K562 (cell line): ENCODE data around the gene GPSM3. TPM values are rescaled to one million over a fixed set of nuclear protein-coding genes. Genes with fewer than 3 reads are reported as not detected.

Experiments used
- ATAC-seq: fragments of 200-7000 bp; cut with Tn5 transposase; 3 replicates; pipeline ENCODE4 v1.9.1; 2020; ENCODE audit warnings: moderate library complexity
- BruUV-seq: library from RNA; stranded (reverse); fragments of 400-500 nt; replicated peaks from 2 replicates; lab custom pipeline; 2021; lab: Mats Ljungman, UMichigan
- CTCF ChIA-PET: fragments of 300-600 bp; formaldehyde crosslinking; extraction: SDS; loops from one replicate; lab custom pipeline; 2021; ENCODE audit warnings: low intra/inter-chr PET ratio; lab: Yijun Ruan, JAX
- POLR2A ChIA-PET: fragments of 300-600, 350-650 bp; sonication (Branson Sonifier 250); formaldehyde crosslinking; extraction: SDS; loops from one replicate; lab custom pipeline; 2021; ENCODE audit warnings: antibody characterized with exemption, inconsistent platforms; lab: Yijun Ruan, JAX
- DNase-seq, 4 experiments: peaks; one replicate each; pipeline versions ENCODE4 v3.0.0 to v3.0.0-alpha.2; 2011 to 2018; ENCODE audit warnings: low spot score in 3 of 4, mixed read lengths in 3 of 4; ENCODE audit errors: extremely low read depth in 1 of 4
- FAIRE-seq: peaks from 2 replicates; lab custom pipeline; 2011; peaks lifted over from hg19 to GRCh38; lab: Jason Lieb, UNC
- H2AFZ ChIP-seq: 2 replicates; pipeline ENCODE4 v1.6.0; 2011; ENCODE audit warnings: low read depth, low read length, control low read depth, inconsistent platforms
- H3K27ac ChIP-seq: fragments of 200-600 bp; 3 replicates; pipeline ENCODE4 v1.8.0; 2011; ENCODE audit warnings: low read depth, mild to moderate bottlenecking, control low read depth, inconsistent platforms, low read length, moderate library complexity, mixed read lengths; ENCODE audit errors: extremely low read depth
- H3K27me3 ChIP-seq, 2 experiments: fragments of 300-600 bp in 1 of 2; 2 replicates in 1 of 2; 3 replicates in 1 of 2; pipeline versions ENCODE4 v1.6.0 to v1.8.0; 2011; ENCODE audit warnings: inconsistent platforms in 2 of 2, low read length in 2 of 2, mild to moderate bottlenecking in 1 of 2, mixed read lengths in 1 of 2, moderate library complexity in 1 of 2; ENCODE audit not compliant: control insufficient read depth in 2 of 2, insufficient read depth in 2 of 2
- H3K36me3 ChIP-seq: fragments of 300-600 bp; 3 replicates; pipeline ENCODE4 v1.8.0; 2011; ENCODE audit warnings: mild to moderate bottlenecking, low read length, inconsistent platforms; ENCODE audit not compliant: control insufficient read depth, insufficient read depth
- H3K4me1 ChIP-seq, 2 experiments: fragments of 200-600 bp in 1 of 2; replicated peaks in 1 of 2; 2 replicates in 1 of 2; 3 replicates in 1 of 2; pipeline versions ENCODE4 v1.5.1 to v1.8.0; 2011; ENCODE audit warnings: inconsistent platforms in 2 of 2, low read length in 2 of 2, mild to moderate bottlenecking in 1 of 2, mixed read lengths in 1 of 2, moderate library complexity in 1 of 2; ENCODE audit not compliant: control insufficient read depth in 2 of 2, insufficient read depth in 2 of 2
- H3K4me2 ChIP-seq: 2 replicates; pipeline ENCODE4 v1.6.1; 2011; ENCODE audit warnings: low read length, control low read depth, inconsistent platforms, mixed read lengths; ENCODE audit not compliant: insufficient read depth
- H3K4me3 ChIP-seq: fragments of 200-600 bp; sonication (generic), shearing (Covaris generic); 2 replicates; pipeline ENCODE4 v1.5.1; 2016; ENCODE audit warnings: control low read depth, inconsistent platforms
- H3K79me2 ChIP-seq: fragments of 200-600 bp; 3 replicates; pipeline ENCODE4 v1.8.0; 2011; ENCODE audit warnings: low read length, inconsistent platforms; ENCODE audit not compliant: control insufficient read depth, insufficient read depth
- H3K9ac ChIP-seq, 2 experiments: 2 replicates each; pipeline versions ENCODE4 v1.6.0 to v1.6.1; 2011; ENCODE audit warnings: low read depth in 2 of 2, low read length in 2 of 2, control low read depth in 1 of 2, inconsistent platforms in 1 of 2, mild to moderate bottlenecking in 1 of 2, mixed read lengths in 1 of 2; ENCODE audit not compliant: insufficient read depth in 1 of 2
- H3K9me1 ChIP-seq: one replicate; pipeline ENCODE4 v1.6.0; 2011; ENCODE audit warnings: inconsistent platforms, mild to moderate bottlenecking, low read length, moderate library complexity; ENCODE audit not compliant: control insufficient read depth, insufficient read depth
- H3K9me3 ChIP-seq: replicated peaks from 2 replicates; pipeline ENCODE4 v1.5.1; 2011; ENCODE audit warnings: low read depth, low read length, inconsistent platforms; ENCODE audit not compliant: control insufficient read depth, insufficient read depth
- H4K20me1 ChIP-seq: replicated peaks from 2 replicates; pipeline ENCODE4 v1.6.1; 2011; ENCODE audit warnings: low read length, inconsistent platforms, mixed read lengths; ENCODE audit not compliant: control insufficient read depth, insufficient read depth
- BACH1 ChIP-seq: fragments of 200-800 bp; sonication (Bioruptor generic); IDR thresholded peaks from 2 replicates; pipeline ENCODE4 v1.6.1; 2016; ENCODE audit warnings: missing genetic modification characterization, missing compliant biosample characterization
- CREM ChIP-seq: IDR thresholded peaks from 2 replicates; pipeline ENCODE4 v1.6.1; 2014; ENCODE audit warnings: antibody characterized with exemption, low read depth
- FOXJ2 ChIP-seq: fragments of 200-800 bp; sonication (Bioruptor generic); IDR thresholded peaks from 2 replicates; pipeline ENCODE4 v1.6.1; 2016; ENCODE audit warnings: missing genetic modification characterization, missing compliant biosample characterization
- KLF1 ChIP-seq: fragments of 450-650 bp; IDR thresholded peaks from 2 replicates; pipeline ENCODE4 v1.6.1; 2016; ENCODE audit warnings: missing genetic modification characterization, missing compliant biosample characterization
- MXI1 ChIP-seq: IDR thresholded peaks from 2 replicates; pipeline ENCODE4 v1.6.1; 2011; ENCODE audit warnings: low read depth, mild to moderate bottlenecking, improper control_type of control experiment, low read length
- NFRKB ChIP-seq: fragments of 450-650 bp; IDR thresholded peaks from 2 replicates; pipeline ENCODE4 v1.6.1; 2016; ENCODE audit warnings: low read depth
- TRIM25 ChIP-seq: fragments of 450-650 bp; IDR thresholded peaks from 2 replicates; pipeline ENCODE4 v1.7.0; 2016; ENCODE audit warnings: borderline replicate concordance
- ZNF3 ChIP-seq: fragments of 250-450 bp; sonication (Bioruptor Pico); IDR thresholded peaks from 2 replicates; pipeline ENCODE4 v1.5.0; 2021; ENCODE audit warnings: mild to moderate bottlenecking, moderate library complexity
- ZNF436 ChIP-seq: fragments of 250-450, 450-650 bp; sonication (Bioruptor Pico); formaldehyde crosslinking; IDR thresholded peaks from 2 replicates; pipeline ENCODE4 v1.7.0; 2020; ENCODE audit warnings: mild to moderate bottlenecking
- WGBS: fragments of 100-300 bp; shearing (Covaris generic); methylation state at CpG from one replicate; pipeline ENCODE4 v1.1.6; 2016; ENCODE audit warnings: low coverage, mixed read lengths; ENCODE audit not compliant: insufficient coverage; ENCODE audit errors: missing lambda C conversion rate; 5-methylcytosine and 5-hydroxymethylcytosine counted together
- in situ Hi-C: fragments of 300-500 bp; cut with MboI; formaldehyde crosslinking; loops from 4 replicates; pipeline ENCODE4 v1.15.0; 2018; ENCODE audit warnings: inconsistent platforms, mixed read lengths
- intact Hi-C: fragments of 100-400 bp; cut with micrococcal nuclease; formaldehyde crosslinking; loops from 2 replicates; pipeline ENCODE4 v1.14.2; 2022
- polyA plus RNA-seq, 8 experiments: library from polyadenylated mRNA; depleted of rRNA in 4 of 8; stranded (reverse) in 5 of 8; unstranded in 3 of 8; fragments of >200 nt; fragmentation: Nextera tagmentation in 2 of 8; fragmentation: Illumina TruSeq in 1 of 8; extraction: Ambion mirVana in 2 of 8; extraction: Trizol in 1 of 8; gene quantifications; 2 replicates each; pipeline versions ENCODE4 v1.2.1 to v1.2.3, GENCODE V29; 2011 to 2014; ENCODE audit warnings: inconsistent platforms in 1 of 8, missing spikeins in 1 of 8
- total RNA-seq, 7 experiments: library from RNA; depleted of rRNA in 6 of 7; stranded (reverse); fragments of >200 nt in 6 of 7; fragmentation: Illumina TruSeq in 2 of 7; extraction: Trizol in 2 of 7; gene quantifications; 2 replicates each; pipeline versions ENCODE4 v1.2.1 to v1.2.3, GENCODE V29; 2011 to 2021; ENCODE audit warnings: low replicate concordance in 1 of 7
- TF ChIP-seq, protein P1 (sequence below), 2 experiments: IDR thresholded peaks in 1 of 2; conservative IDR thresholded peaks in 1 of 2; 2 replicates each; pipeline ENCODE4 v1.6.1; 2016; ENCODE audit warnings: low read depth in 2 of 2, mild to moderate bottlenecking in 1 of 2, missing compliant biosample characterization in 1 of 2, missing genetic modification characterization in 1 of 2, moderate library complexity in 1 of 2
- TF ChIP-seq, protein P2 (sequence below): sonication (generic); formaldehyde crosslinking; IDR thresholded peaks from 2 replicates; pipeline ENCODE4 v1.4.0; 2020; ENCODE audit warnings: mild to moderate bottlenecking, missing genetic modification reagents

GPSM3 gene
- total and polyA plus RNA-seq, 9 of the 15 experiments (the other 6 are each of a cell fraction or from before 2014, with no cell fraction given), result 5.3 to 42.6 (median 24.4) TPM

DNA sequence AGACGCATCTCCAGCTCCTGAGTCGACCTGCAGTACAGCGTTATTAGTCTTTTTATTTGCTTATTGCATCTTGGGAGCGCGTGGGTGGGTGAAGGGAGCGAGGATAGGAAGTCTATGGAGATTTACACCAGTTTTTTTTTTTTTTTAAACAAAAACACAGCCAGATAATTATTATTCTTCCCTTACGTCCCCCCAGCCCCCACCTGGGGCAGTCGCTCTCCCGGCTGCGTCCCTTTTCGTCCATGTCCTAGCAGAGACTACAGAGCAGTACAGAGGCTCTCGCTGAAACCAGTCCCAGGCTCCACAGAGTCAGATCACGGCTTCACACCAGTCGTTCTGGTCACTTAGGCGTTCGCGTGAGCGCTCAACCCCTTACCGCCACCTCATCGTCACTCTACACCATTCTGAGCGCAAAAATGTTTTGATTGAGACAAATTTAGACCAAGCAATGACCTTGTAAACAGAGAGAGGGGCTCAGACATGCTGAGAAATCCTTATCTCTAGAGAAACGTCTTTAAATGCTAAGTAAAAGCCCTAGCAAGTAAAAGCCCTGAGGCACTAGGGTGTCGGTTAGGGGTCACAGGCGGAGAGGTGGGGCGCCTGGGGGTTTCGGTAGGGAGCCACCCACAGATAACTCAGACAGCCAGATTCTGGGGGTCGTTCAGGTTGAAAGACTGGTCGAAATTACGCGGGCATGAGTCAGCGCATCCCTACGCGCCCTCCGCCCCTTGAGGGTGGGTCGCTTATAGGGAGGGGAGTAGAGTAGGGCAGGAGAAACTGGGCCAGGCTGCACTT, 39.5 kb downstream of the GPSM3 start:
- peak overlapping the region; percentile 65 for H3K4me3 ChIP-seq
- H3K27ac ChIP-seq, result peak overlapping the region; percentile 89
- BruUV-seq, result TSS peak; percentile 70
- H3K9me1 ChIP-seq, result no peaks in the 10 kb centered on the region
- ChIA-PET CTCF (interaction anchor here (0.9 to 4.2 kb wide), 2 partner anchors 24 to 34 kb away, joined by 3 to 51 read pairs; no protein-coding TSS in a partner anchor), POLR2A (interaction anchor here (0.6 to 2.1 kb wide), 6 partner anchors 12 to 38 kb away, joined by 3 to 7 read pairs (median 4); partner anchors contain the start of genes ATF6B and EGFL8)
- WGBS, result 5% methylated on average over 35 of the region's 35 CpGs
- H3K79me2 ChIP-seq, result peaks cover 44% of the 10 kb centered on the region
- ATAC-seq (peak; percentile 72), FAIRE-seq (peak; percentile 91), DNase-seq (peak; percentile 43 to 82 (median 57))
- intact Hi-C loops, result no loop called here
- H4K20me1 ChIP-seq, result no peaks in the 10 kb centered on the region
- peak overlapping the region; percentile 86 to 93 for H3K9ac ChIP-seq
- H3K4me1 ChIP-seq, result peaks cover 25 to 65% of the 10 kb centered on the region in 2 experiments; a peak in 4 of 5 replicates
- H3K9me3 ChIP-seq, result no peaks in the 10 kb centered on the region
- H2AFZ ChIP-seq, result peak overlapping the region; percentile 91
- peak overlapping the region; percentile 86 for H3K4me2 ChIP-seq
- in situ Hi-C loops, result no loop called here
- peaks cover 28% of the 10 kb centered on the region for H3K36me3 ChIP-seq
- no peaks in the 10 kb centered on the region for H3K27me3 ChIP-seq
- 0 out of 2 replicates have a peak, but pooled peaks have one; percentile 31 for TF ChIP-seq BACH1 (tag)
- TF ChIP-seq, protein P1, sequence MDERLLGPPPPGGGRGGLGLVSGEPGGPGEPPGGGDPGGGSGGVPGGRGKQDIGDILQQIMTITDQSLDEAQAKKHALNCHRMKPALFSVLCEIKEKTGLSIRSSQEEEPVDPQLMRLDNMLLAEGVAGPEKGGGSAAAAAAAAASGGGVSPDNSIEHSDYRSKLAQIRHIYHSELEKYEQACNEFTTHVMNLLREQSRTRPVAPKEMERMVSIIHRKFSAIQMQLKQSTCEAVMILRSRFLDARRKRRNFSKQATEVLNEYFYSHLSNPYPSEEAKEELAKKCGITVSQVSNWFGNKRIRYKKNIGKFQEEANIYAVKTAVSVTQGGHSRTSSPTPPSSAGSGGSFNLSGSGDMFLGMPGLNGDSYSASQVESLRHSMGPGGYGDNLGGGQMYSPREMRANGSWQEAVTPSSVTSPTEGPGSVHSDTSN (CRISPR knock-in tag; IDR thresholded peaks at IDR 0.05; ENCODE audit: low read depth), result no peak
- TF ChIP-seq, protein P1 (tag; conservative IDR thresholded peaks at IDR 0.05; ENCODE audit: low read depth), result no peak
- no peak for TF ChIP-seq KLF1 (tag)
- TF ChIP-seq NFRKB, result peak; percentile 53; the same call in 1 of the 2 replicates
- TF ChIP-seq, protein P2, sequence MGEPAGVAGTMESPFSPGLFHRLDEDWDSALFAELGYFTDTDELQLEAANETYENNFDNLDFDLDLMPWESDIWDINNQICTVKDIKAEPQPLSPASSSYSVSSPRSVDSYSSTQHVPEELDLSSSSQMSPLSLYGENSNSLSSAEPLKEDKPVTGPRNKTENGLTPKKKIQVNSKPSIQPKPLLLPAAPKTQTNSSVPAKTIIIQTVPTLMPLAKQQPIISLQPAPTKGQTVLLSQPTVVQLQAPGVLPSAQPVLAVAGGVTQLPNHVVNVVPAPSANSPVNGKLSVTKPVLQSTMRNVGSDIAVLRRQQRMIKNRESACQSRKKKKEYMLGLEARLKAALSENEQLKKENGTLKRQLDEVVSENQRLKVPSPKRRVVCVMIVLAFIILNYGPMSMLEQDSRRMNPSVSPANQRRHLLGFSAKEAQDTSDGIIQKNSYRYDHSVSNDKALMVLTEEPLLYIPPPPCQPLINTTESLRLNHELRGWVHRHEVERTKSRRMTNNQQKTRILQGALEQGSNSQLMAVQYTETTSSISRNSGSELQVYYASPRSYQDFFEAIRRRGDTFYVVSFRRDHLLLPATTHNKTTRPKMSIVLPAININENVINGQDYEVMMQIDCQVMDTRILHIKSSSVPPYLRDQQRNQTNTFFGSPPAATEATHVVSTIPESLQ (CRISPR knock-in tag), result no peak
- TF ChIP-seq FOXJ2 (tag), result 0 out of 2 replicates have a peak, but pooled peaks have one; percentile 9
- 0 out of 2 replicates have a peak, but pooled peaks have one; percentile 20 for TF ChIP-seq CREM
- TF ChIP-seq MXI1, result no peak
- TF ChIP-seq ZNF436, result no peak
- TF ChIP-seq TRIM25, result 0 out of 2 replicates have a peak, but pooled peaks have one; percentile 11
- no peak for TF ChIP-seq ZNF3
